SK-N-SH (cell line): ENCODE data around the gene SND1.

Source experiments
- CTCF ChIP-seq: fragments of 200-600 bp; sonication (generic); IDR thresholded peaks from 2 replicates; pipeline ENCODE4 v1.6.1; 2017; ENCODE audit warnings: antibody characterized with exemption, mild to moderate bottlenecking, moderate library complexity
- EP300 ChIP-seq, 2 experiments: IDR thresholded peaks; 2 replicates each; pipeline versions ENCODE4 v1.4.0 to v1.6.1; 2012; ENCODE audit warnings: borderline replicate concordance in 1 of 2, low read depth in 1 of 2, low read length in 1 of 2
- FOXM1 ChIP-seq: IDR thresholded peaks from 2 replicates; pipeline ENCODE4 v1.4.0; 2012; ENCODE audit warnings: low read depth, mild to moderate bottlenecking
- IRF3 ChIP-seq: fragments of 150-350 bp; IDR thresholded peaks from 2 replicates; pipeline ENCODE4 v1.6.1; 2016; ENCODE audit warnings: mild to moderate bottlenecking, low read depth, low read length
- NRF1 ChIP-seq: IDR thresholded peaks from 2 replicates; pipeline ENCODE4 v1.6.1; 2012; ENCODE audit warnings: low read depth, mild to moderate bottlenecking, low read length
- REST ChIP-seq: IDR thresholded peaks from 2 replicates; pipeline ENCODE4 v1.6.1; 2012; ENCODE audit warnings: mild to moderate bottlenecking, low read depth, low read length, moderate library complexity
- RXRA ChIP-seq: IDR thresholded peaks from 2 replicates; pipeline ENCODE4 v1.4.0; 2012; ENCODE audit warnings: low read depth, mild to moderate bottlenecking, borderline replicate concordance
- SIN3A ChIP-seq: IDR thresholded peaks from 2 replicates; pipeline ENCODE4 v1.6.1; 2012; ENCODE audit warnings: low read depth, mild to moderate bottlenecking, low read length, moderate library complexity, borderline replicate concordance
- TCF12 ChIP-seq: IDR thresholded peaks from 2 replicates; pipeline ENCODE4 v1.4.0; 2012
- TEAD4 ChIP-seq: IDR thresholded peaks from 2 replicates; pipeline ENCODE4 v1.4.0; 2012; ENCODE audit warnings: mild to moderate bottlenecking, borderline replicate concordance; ENCODE audit not compliant: insufficient read depth
- USF1 ChIP-seq: IDR thresholded peaks from 2 replicates; pipeline ENCODE4 v1.4.0; 2012; ENCODE audit warnings: low read depth, borderline replicate concordance
- USF2 ChIP-seq: fragments of 150-350 bp; IDR thresholded peaks from 2 replicates; pipeline ENCODE4 v1.6.1; 2017; ENCODE audit warnings: antibody characterized with exemption, low read length, low read depth, borderline replicate concordance
- YY1 ChIP-seq: IDR thresholded peaks from 2 replicates; pipeline ENCODE4 v1.4.0; 2012; ENCODE audit warnings: low read depth, mild to moderate bottlenecking

- TF ChIP-seq CTCF (no peak), NRF1 (no peak), USF2 (no peak), YY1 (no peak), SIN3A (no peak), TCF12 (no peak), REST (no peak), IRF3 (no peak), USF1 (no peak), EP300 (IDR thresholded peaks at IDR 0.05; ENCODE audit: borderline replicate concordance in 1 of 2, low read depth in 1 of 2, low read length in 1 of 2) (no peak), RXRA (no peak), TEAD4 (no peak), FOXM1 (no peak)
Measured at GRCh38 chr7:127632276-127632910, 19.6 kb upstream of the SND1 start.
